Osteoblast (primary cell): ENCODE measurements around the gene RFX4. TPM values are rescaled to one million over a fixed set of nuclear protein-coding genes. Genes with fewer than 3 reads are reported as not detected.

ENCODE experiments used
- DNase-seq: peaks from one replicate; pipeline ENCODE4 v3.0.0; 2011; ENCODE audit warnings: low spot score, mixed read lengths; ENCODE audit not compliant: insufficient read length; ENCODE audit errors: missing footprints
- H2AFZ ChIP-seq: 2 replicates; pipeline ENCODE4 v1.6.0; 2011; ENCODE audit warnings: mild to moderate bottlenecking, low read length
- H3K27ac ChIP-seq: 2 replicates; pipeline ENCODE4 v1.5.1; 2011; ENCODE audit warnings: mild to moderate bottlenecking, low read depth, low read length, moderate library complexity
- H3K27me3 ChIP-seq: 2 replicates; pipeline ENCODE4 v1.6.0; 2012; ENCODE audit warnings: mild to moderate bottlenecking, control low read depth, inconsistent platforms, low read length, moderate library complexity; ENCODE audit not compliant: insufficient read depth
- H3K36me3 ChIP-seq: 2 replicates; pipeline ENCODE4 v1.5.1; 2011; ENCODE audit warnings: mild to moderate bottlenecking, low read length, control low read depth, moderate library complexity; ENCODE audit not compliant: insufficient read depth
- H3K4me1 ChIP-seq: 2 replicates; pipeline ENCODE4 v1.5.1; 2011; ENCODE audit warnings: mild to moderate bottlenecking, low read length, control low read depth, moderate library complexity; ENCODE audit not compliant: insufficient read depth
- H3K4me2 ChIP-seq: 2 replicates; pipeline ENCODE4 v1.6.0; 2011; ENCODE audit warnings: mild to moderate bottlenecking, low read length; ENCODE audit not compliant: insufficient read depth
- H3K4me3 ChIP-seq: fragments of 200-600 bp; sonication (generic); 3 replicates; pipeline ENCODE4 v1.5.1; 2012; ENCODE audit warnings: mild to moderate bottlenecking, low read length, inconsistent platforms; ENCODE audit not compliant: insufficient read depth
- H3K79me2 ChIP-seq: 2 replicates; pipeline ENCODE4 v1.6.0; 2012; ENCODE audit warnings: mild to moderate bottlenecking, low read length, control low read depth, inconsistent platforms; ENCODE audit not compliant: insufficient read depth
- H3K9me3 ChIP-seq: 2 replicates; pipeline ENCODE4 v1.5.1; 2011; ENCODE audit warnings: low read depth, low read length, control low read depth
- H4K20me1 ChIP-seq: 2 replicates; pipeline ENCODE4 v1.6.0; 2012; ENCODE audit warnings: mild to moderate bottlenecking, low read length, control low read depth; ENCODE audit not compliant: insufficient read depth
- CTCF ChIP-seq: IDR thresholded peaks from 2 replicates; pipeline ENCODE4 v1.5.1; 2011; ENCODE audit warnings: mild to moderate bottlenecking, low read depth, low read length, moderate library complexity; ENCODE audit errors: extremely low read depth
- total RNA-seq: library from RNA; depleted of rRNA; stranded (reverse); fragments of >200 nt; gene quantifications from 2 replicates; pipeline ENCODE4 v1.2.3, GENCODE V29; 2012

The RFX4 gene
- total RNA-seq, 1 donor: not detected

DNA sequence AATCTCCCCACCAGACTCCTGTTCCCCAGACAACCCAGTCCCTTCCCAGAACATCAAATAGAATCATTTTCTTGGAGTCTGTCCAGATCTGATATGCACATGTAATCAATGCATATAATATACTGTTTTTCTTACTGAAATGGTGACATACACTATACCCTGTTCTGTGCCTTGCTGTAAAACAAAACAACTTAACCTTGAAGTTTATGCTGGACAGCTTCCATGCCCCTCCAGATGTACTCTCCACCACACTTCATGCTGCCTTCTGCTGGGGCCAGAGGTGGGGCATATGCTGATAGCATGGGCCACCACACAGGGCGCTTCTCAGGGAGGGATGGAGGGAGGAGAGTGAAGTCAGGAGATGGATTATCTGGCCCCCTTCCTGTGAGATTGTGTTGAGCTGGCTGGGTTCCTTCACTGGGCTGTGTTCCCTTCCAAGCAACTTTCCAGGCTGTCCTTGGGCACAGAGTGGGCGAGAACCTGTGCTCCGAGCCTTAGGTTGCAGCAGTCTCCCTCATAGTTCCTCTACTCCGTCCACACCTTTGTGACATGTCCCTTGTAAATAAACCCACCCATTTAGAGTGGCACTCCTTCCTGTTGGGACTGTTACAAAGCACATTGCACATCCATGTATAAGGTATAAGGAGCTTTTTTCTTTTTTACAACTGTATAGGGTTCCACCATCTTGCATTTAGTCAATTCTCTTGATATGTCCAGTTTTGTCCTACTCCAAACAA lies 114.0 kb downstream of the RFX4 start:
- no peak overlapping the region for H3K4me3 ChIP-seq
- no peaks in the 10 kb centered on the region for H3K4me1 ChIP-seq
- no peaks in the 10 kb centered on the region for H4K20me1 ChIP-seq
- DNase-seq: no peak
- H3K27ac ChIP-seq: no peak overlapping the region
- no peaks in the 10 kb centered on the region for H3K9me3 ChIP-seq
- no peak overlapping the region for H2AFZ ChIP-seq
- TF ChIP-seq CTCF: no peak
- no peaks in the 10 kb centered on the region for H3K36me3 ChIP-seq
- H3K4me2 ChIP-seq: no peak overlapping the region
- H3K27me3 ChIP-seq: no peaks in the 10 kb centered on the region
- H3K79me2 ChIP-seq: no peaks in the 10 kb centered on the region

- no peak for DNase-seq
Observed at GRCh38 chr12:106704081-106704480, 121.3 kb downstream of the RFX4 start.

DNA sequence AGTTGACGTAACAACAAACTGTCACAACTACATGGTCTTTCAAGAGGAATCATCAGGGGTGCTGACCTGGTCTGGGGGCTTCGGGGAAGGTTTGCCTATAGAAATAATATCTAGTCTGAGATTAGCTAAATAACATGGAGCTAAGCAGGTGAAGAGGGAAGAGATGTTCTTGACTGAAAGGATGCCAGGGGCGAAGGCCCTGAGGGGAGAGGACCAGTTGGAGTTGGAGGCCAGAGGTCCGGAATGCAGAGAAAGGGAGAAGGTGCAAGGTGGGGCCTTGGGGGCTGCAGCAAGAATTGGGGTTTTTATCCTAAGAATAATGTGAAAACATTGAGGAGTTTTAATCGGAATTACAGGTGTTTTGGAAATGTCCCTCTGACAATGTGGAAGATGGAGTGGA lies 123.2 kb downstream of the RFX4 start:
- DNase-seq: no peak
- no peak for TF ChIP-seq CTCF
- no peaks in the 10 kb centered on the region for H4K20me1 ChIP-seq
- no peaks in the 10 kb centered on the region for H3K4me1 ChIP-seq
- no peaks in the 10 kb centered on the region for H3K27me3 ChIP-seq
- H3K79me2 ChIP-seq: no peaks in the 10 kb centered on the region
- no peaks in the 10 kb centered on the region for H3K36me3 ChIP-seq
- H3K9me3 ChIP-seq: no peaks in the 10 kb centered on the region
- no peak overlapping the region for H2AFZ ChIP-seq
- no peak overlapping the region for H3K4me3 ChIP-seq
- no peak overlapping the region for H3K27ac ChIP-seq
- no peak overlapping the region for H3K4me2 ChIP-seq

More at GRCh38 chr12:106704081-106704480, 121.3 kb downstream of the RFX4 start:
- Histone ChIP-seq H2AFZ (no peak overlapping the region), H3K79me2 (no peaks in the 10 kb centered on the region), H3K27me3 (no peaks in the 10 kb centered on the region), H3K36me3 (no peaks in the 10 kb centered on the region), H3K27ac (no peak overlapping the region), H3K4me2 (no peak overlapping the region), H4K20me1 (no peaks in the 10 kb centered on the region), H3K4me3 (no peak overlapping the region), H3K4me1 (no peaks in the 10 kb centered on the region), H3K9me3 (no peaks in the 10 kb centered on the region)
- TF ChIP-seq CTCF: no peak

GRCh38 chr12:106709068-106709511 lies 126.3 kb downstream of the RFX4 start:
- H3K36me3 ChIP-seq: no peaks in the 10 kb centered on the region
- H3K4me1 ChIP-seq: no peaks in the 10 kb centered on the region
- no peak overlapping the region for H3K27ac ChIP-seq
- DNase-seq: no peak
- no peak overlapping the region for H2AFZ ChIP-seq
- H3K9me3 ChIP-seq: no peaks in the 10 kb centered on the region
- no peaks in the 10 kb centered on the region for H3K79me2 ChIP-seq
- H3K4me2 ChIP-seq: no peak overlapping the region
- H3K27me3 ChIP-seq: no peaks in the 10 kb centered on the region
- H4K20me1 ChIP-seq: no peaks in the 10 kb centered on the region
- H3K4me3 ChIP-seq: no peak overlapping the region
- TF ChIP-seq CTCF: no peak
